ENCODE measurements around the gene CRACDL. TPM values are rescaled to one million over a fixed set of nuclear protein-coding genes. Genes with fewer than 3 reads are reported as not detected.

CRACDL gene
- total RNA-seq, 1 donor from 2014 or later: 7.9 TPM

DNA sequence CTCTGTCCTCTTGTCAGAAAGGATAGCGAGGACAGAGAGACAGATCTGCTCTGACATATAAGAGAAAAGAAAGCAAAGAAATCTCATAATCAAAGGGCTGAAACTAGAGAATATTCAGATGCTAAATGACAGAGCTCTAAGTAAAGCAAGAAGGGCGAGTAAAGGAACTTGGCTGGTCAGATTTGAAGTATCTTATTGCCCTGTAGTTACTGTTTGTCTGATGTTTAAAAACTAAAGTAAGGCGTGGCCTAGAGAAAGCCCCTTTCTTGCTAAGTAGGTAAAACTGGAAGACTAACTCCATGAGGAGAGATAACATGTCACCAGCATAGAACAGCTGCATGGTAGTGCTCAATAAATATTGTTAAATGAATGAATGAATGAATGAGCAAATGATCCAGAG is 70.0 kb downstream of the CRACDL start:
- no peak for DNase-seq (ENCODE audit: low spot score)

DNA sequence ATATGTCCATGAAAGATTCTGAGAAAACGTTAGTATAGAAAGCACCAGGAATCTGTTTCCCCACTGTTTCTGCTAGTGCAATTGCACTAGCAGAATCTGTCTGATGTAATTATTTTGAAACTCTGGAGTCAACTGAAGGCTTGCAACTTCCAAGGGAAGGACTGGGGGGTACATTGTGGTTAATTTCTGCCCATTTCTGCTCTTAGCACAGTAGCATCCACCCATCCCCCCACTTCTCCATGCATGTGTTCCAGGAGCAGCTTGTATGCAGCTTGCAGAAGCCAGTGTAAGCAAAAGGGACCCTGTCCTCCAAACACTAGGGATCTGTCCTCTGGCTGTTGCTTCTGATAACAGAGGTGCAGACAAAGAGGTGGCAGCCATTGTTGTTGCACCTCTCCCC is 74.4 kb downstream of the CRACDL start:
- DNase-seq (ENCODE audit: low spot score): no peak

DNA sequence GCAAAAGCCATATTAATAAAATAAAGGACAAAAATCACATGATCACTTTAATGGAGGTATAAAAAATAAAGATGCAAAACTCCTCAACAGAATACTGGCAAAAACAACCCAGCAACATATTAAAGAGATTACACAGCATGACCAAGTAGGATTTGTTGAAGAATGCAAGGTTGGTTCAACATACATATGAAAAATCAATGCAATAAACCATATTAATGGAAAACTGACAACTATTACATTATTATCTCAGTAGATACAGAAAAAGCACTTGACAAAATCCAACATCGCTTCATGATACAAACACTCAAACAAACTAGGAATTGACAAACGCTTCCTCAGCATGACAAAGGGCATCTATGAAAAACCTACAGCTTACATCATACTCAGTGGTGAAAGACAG is 76.7 kb downstream of the CRACDL start:
- no peak for DNase-seq (ENCODE audit: low spot score)

DNA sequence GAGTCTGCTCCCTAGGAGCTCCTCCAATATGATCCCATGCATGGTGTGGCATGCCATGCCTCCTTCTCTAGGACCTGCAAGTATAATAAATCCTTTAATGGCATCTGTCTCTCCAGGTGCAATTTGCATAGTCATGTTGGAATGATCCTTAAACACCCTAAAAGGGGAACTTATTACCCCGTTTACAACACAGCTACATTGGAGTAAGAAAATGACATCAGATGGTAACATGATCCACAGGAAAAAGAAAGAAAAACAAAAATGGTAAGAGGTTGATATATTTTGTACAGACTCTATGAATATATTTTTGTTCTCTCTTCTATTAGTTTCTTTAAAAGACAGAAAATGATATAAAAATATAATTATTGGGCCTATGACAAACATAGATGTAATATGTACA is 79.0 kb downstream of the CRACDL start:
- DNase-seq (ENCODE audit: low spot score): no peak

DNA sequence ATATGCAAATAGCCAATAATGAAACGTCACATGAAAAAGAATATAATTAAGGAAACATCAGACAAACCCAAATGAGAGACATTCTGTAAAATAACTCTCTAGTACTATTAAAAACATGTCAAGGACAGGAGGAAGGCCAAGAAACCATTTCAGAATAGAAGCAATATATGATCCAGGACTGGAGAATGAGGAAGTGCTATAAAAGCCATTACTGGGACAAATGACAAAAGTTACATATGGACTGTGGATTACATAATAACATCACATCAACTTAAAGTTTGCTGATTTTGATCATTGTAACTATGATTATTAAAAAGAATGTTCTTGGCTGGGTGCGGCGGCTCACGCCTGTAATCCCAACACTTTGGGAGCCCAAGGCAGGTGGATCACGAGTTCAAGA is 81.3 kb downstream of the CRACDL start:
- no peak for DNase-seq (ENCODE audit: low spot score)

DNA sequence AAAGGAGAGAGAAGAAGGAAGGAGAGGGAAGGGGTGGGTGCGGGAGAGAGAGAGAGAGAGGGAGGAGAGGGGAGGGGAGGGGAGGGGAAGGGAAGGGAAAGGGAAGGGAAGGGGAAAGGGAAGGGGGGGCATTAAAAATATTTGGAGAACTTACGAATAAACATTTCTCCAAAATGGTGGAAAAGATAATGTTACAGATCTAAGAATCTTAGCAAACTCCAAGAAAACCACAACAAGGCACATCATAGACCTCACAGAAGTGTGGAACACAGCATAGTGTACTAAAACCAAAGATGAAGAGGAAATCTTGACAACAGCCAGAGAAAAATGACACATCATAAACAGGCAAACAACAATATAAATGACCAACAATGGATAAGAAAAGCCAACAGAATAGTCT is 83.1 kb downstream of the CRACDL start:
- no peak for DNase-seq (ENCODE audit: low spot score)

DNA sequence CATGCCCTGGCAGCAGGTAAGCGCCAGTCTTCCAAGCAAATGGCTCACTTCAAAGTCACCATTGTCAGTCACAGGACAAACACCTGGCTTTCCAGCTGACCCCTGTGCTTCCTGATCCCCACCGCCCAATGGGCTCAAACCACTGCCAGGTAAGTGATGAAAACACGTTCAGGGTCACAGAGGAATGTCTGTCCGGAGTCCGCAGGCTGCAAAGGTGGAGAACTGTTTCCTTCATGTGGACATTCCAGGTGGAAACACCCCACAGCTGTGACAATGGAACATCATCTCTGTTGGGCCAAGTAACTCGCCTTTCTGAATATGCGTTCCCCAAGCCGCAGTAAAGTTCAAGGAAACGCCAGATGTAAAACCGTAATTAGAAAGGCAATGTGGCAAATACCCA is 86.0 kb downstream of the CRACDL start:
- no peak for DNase-seq (ENCODE audit: low spot score)

DNA sequence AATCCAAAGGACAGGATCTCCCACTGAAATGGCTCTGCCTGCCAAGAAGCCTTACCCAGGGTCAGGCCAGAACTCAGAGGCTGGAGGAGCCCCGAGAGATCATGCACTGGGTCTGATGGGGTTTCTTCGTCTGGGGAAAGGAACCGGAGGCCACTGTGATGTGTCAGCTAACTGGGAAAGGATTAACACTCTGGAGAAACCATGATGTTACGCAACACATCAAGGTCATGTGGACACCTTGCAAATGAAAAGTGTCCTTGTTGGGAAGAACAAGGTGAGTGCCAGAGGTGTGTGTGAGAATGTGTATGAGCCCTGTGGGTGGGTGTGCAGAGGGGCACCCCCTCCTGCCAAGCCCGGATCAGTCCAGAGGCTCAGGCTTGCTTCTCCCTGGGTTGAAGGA is 86.9 kb downstream of the CRACDL start:
- DNase-seq (ENCODE audit: low spot score): no peak

DNA sequence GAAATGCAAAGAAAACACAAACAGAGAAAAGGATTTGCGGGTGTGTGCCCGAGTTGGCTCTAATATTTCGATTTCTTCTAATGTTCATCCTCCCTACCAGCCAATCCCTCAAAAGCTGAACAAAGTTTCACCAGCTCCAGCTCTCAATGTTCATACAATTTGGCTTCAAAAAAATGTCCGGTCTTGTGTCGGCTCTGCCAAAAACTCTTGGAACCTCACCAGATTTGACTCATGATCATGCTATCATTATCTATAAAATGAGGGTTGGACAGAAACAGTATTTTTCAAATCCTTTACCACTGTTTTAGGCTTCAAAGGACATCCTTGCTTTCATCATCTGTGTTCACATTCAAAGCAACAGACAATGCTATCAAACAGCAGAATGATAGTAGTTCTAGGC is 88.2 kb downstream of the CRACDL start:
- DNase-seq (ENCODE audit: low spot score): no peak

DNA sequence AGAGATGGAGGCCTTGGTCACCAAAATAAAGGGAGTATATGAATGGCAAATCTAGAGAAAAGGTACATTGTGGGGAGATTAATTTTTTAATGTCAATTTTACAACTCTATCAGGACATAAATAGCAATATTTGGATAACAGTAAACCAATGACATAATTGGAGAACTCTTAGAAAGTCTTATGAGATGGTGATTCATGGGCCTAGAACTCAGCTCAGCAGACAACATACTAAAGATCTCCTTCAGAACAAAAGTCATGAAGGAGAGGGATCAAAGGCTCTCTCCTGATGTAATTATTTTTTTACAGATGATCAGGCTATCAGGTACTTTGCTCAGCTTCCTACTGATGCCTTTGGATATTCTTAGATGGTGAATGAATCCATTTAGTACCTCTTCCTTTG is 90.0 kb downstream of the CRACDL start:
- DNase-seq (ENCODE audit: low spot score): no peak

DNA sequence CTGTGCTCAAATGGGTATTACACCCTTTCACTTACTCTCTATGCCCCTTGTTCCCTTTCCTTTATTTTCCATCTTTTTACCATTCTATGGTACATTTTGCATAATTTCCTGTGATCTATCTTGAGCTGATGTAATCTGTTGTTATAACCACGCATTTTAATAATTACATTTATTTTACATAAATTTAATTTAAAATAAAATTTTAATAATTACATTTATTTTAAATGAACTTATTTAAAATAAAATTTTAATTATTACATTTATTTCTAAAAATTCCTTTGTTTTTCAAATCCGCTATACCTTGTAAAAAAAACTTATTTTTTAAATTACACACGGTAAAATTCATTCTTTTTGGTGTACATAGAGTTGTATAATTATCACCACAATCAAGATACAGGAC is 93.9 kb downstream of the CRACDL start:
- no peak for DNase-seq (ENCODE audit: low spot score)

DNA sequence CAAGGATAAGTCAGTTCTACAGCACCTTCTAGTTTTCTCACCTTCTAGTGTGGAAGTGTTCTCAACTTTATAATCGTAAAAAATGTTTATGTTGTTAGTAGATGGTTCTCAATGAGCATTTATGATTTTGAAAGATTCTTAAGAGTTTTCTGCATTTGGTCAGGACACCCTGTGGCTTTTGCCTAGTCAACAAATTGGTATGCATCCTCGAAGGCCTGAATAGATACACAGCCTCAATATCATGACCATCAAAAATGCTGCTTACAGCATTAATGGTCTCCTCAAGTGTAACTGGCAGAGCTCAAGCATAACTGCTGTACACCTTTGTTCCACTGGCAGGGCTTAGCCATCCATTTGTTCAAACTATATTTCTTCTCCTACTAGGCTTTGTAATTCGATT is 96.7 kb downstream of the CRACDL start:
- no peak for DNase-seq (ENCODE audit: low spot score)

DNA sequence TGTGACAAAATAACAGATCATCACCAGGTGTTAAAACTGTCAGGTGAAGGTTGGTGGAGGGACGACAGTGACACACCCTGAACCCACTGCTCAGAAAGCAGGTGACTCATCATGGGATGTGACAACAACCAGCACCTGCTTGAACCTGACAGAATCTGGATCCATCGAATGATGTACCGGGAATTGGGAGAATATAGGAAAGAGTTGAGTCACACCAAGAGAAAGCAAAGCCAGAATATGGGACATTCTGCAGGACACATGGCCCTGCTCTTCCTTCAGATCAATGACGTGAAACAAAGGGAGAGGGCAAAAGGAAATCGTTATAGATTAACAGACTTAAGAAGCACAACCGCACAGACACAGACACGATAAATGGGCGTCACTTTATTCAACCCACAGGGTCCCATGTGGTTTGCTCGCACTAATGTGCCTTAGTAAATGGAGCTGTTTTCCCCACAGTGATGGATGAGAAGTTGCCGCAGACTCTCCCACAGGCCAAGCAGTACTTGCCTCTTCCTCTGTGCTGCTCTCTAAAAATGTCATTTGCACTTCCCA is 100.1 kb downstream of the CRACDL start:
- DNase-seq (ENCODE audit: low spot score): no peak

DNA sequence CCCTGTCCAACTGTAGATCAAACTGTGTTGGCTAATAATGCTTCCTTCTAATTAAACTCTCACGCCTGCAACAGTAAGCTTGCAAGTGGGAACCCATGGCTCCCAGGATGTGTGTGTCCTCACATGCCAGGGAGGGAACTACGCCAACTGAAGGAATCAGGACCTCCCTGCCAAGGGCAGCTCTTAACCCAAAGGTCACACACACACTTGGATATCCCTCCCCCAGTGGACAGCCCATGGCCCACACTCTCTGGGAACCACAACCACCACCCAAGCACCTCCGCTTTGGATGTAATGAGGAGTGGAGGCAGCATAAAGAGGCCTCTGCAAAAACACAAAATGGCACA is 102.1 kb downstream of the CRACDL start:
- DNase-seq (ENCODE audit: low spot score): no peak

DNA sequence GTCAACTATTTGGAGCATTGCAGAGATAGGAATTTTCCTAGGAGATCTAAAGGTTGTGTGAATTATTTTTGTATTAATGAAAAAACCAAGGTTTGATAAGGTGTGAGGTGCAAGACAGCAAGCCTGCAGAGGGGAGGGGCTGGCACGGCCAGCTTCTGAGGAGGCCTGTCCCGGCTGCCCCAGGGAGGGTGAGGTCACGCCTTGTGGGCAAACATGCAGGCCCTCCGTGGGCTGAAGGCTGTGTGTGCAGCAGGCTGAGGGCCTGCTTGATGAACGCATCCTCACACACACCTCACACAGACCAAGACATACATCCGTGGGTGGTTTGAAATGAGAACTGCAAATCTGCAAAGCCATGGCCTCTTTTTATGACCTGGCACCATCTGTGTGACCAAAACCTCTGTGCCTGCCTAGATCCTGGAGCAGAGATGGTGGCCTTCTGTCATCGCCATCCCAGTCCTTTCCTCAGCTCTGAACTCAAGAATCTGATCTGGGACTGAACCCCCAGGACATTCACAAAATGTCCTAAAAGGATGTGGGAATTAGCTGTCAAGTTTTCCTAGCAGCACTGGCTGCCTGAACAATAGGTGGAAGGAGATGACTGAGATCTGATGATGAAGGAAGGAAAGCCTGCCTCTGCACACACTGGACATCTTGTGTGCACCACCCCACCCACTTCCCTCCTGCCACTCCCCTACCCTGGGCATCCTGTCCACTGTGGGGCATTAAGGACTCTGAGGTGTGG is 102.7 kb downstream of the CRACDL start:
- DNase-seq (ENCODE audit: low spot score): no peak

DNA sequence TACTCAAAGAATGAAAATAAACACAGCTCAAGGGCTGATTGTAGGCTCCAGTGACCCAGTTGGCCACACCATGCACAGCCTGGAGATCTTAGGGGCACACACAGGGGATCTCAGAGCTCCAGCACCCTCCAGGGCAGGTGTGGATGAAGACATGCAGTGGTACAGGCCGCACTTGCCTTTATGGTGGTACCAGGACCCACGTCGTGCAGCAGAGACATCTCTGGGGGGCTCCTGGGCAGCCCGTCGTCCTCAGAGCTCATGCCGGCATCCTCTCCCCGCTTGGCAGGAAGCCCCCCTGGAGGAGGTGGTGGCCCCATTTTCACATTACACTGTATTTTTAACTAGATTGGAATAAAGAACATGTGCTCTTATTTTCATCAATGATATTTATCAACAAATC is 103.9 kb downstream of the CRACDL start:
- DNase-seq (ENCODE audit: low spot score): no peak

DNA sequence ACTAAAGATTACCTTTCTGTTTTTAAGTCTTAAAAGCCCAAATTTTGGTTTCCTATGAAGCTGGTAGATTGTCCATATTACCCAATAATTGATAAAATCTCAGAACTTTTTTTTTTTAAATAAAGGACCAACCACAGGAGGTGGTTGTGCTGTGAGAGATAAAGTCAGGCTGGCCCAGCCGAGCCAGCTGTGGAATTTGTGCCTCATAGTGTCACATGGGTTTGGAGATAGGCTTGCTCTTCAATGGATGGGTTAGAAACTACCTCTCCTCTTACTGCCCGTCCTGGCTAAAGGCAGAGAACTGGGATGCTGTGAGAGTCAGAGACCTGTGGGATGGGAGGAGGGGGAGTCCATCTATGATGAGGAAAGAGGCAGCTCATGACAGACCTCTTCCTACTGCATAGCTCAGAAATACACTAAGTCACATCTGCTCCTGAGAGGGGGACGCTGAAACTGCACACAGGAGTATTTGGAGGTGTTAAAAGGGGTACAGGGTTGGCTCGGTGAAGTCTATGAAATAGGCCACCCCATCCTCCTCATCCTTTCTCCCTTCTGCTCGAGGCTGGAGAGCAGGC is 105.4 kb downstream of the CRACDL start:
- DNase-seq (ENCODE audit: low spot score): no peak

DNA sequence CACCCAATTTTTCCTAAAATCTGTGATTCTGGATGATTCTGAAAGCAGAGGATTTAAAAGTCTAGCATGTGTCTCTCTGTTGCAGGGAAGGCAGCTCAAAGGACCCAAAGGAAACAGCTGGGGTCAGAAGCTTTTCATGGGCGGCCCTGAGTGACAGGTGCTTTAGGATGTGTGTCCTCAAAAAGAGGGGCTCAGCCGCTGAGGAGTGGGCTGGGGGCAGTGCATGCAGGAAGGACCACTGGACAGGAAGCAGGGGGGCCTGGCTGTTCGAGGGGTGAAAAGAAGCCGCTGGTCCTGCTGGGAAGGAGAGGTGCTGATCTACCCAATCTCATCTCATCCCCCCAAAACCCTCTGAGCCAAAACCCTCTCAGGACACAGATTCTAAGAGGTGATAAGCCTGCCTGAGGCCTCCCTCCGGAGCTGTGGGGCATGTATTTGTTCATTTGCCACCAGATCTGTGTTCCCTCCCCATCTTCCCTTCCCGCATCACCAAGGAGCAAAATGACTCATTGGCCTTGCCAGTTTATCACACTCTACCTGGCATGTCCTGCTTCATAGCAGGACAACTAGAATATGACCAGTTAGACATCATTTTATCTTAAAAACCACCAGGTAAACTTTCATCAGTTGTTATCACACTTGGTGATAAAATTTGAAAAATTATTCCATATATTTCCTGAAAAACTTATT is 106.3 kb downstream of the CRACDL start:
- no peak for DNase-seq (ENCODE audit: low spot score)

DNA sequence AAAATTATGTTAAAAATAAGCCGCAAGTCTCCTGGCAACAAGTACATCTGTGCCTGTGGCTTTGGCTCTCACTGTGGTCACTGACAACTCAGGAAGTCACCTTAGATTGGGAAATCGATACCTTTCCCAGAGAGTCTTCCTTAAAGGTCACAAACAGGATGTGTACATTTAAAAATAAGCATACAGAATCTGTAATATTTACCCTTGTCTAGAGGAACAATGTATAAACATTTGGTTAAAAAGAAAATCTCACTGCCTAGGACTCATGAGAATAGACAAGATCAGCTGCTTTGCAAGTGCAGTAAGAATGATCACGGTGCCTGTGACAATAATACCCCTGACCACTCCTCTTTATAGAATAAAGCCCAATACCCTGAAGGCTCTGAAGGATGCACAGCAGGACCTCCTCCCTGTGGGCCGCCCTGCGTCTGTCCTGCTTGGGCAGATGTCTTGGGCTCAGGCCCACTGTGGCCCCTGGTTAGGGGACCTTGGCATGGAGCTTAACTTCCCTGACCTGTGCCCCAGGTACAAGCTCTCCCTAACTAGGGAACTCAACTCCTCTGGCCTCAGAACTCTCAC is 107.1 kb downstream of the CRACDL start:
- no peak for DNase-seq (ENCODE audit: low spot score)

DNA sequence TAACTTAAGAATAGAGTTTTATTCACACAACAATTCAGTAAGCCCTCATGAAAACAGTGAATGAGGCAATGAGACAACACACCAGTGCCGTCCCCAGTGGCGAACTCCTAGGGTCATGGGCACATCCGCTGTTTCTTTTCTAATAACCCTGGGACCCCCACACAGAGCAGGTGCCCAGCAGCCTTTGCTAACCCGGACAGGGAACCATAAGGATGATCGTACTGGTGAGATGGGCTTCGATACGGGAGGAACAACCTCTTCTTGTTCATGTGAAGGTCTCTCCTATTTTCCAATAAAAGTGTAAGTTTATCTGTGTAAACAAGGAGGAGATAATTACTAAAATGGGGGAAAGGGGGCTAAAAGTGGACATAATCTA is 107.7 kb downstream of the CRACDL start:
- no peak for DNase-seq (ENCODE audit: low spot score)

DNA sequence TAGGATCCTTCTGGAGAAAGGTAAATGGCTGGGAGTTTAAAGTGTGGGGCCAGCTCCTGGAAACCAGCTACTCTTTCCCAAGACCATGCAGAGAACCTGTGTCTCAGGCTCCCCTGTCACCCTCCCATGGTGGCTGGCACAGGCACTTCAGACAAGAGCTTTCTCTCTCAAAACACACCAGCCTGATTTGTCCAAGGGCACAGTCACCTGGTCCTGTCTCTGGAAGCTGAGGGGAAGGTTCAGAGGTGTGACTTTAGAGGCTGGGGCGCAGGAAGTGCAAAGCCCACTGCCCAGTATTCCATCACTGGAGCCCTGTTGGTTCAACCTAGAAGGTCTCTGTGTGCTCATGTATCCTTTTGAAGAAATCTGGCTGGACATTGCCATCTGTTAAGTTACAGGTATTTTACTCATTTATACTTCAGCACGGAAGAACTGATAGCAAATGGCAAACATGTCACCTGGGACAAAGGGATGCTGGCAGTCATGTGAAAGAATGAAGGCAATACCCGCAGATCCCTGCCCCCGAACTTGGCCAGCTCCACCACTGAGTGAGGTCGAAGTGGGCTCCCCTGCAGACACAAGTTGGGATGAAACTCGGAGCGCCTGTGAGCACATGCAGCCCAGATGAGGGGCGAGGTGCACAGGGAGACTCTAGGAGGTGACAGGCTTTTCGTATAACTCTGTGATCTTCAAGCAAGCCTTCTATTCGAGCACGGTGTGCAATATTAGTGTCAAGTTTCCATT is 108.2 kb downstream of the CRACDL start:
- DNase-seq (ENCODE audit: low spot score): no peak

DNA sequence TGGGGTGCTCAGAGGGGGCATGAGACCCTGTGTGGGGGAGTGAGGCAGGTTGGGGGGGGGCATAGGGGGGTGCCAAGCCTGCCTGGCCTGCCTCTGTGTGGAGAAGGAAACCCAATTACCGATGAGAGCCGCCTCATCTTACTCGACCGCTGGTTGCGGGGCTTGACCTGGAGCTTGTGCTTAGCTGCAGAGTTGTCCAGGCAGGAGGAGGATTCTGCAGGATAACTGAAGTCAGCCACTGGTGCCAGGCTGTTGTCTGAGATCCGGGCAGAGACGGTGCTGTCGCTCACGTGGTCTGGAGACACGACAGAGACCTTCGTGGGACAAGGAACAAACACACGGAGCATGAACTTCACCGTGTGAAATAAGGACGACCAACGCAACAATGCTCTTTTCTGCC is 109.2 kb downstream of the CRACDL start:
- no peak for DNase-seq (ENCODE audit: low spot score)

Measured in mesenteric fat pad (tissue), 1 donor.